Osteoblast (primary cell): ENCODE measurements around the gene CTAG1B. TPM values are rescaled to one million over a fixed set of nuclear protein-coding genes. Genes with fewer than 3 reads are reported as not detected.
"Not testable (repeated sequence)": the region's sequence is repeated elsewhere in the genome, so short reads cannot be mapped to it uniquely, and the experiment has no call there.

Source experiments
- DNase-seq: peaks from one replicate; pipeline ENCODE4 v3.0.0; 2011; ENCODE audit warnings: low spot score, mixed read lengths; ENCODE audit not compliant: insufficient read length; ENCODE audit errors: missing footprints
- H2AFZ ChIP-seq: 2 replicates; pipeline ENCODE4 v1.6.0; 2011; ENCODE audit warnings: mild to moderate bottlenecking, low read length
- H3K27ac ChIP-seq: 2 replicates; pipeline ENCODE4 v1.5.1; 2011; ENCODE audit warnings: mild to moderate bottlenecking, low read depth, low read length, moderate library complexity
- H3K27me3 ChIP-seq: 2 replicates; pipeline ENCODE4 v1.6.0; 2012; ENCODE audit warnings: mild to moderate bottlenecking, control low read depth, inconsistent platforms, low read length, moderate library complexity; ENCODE audit not compliant: insufficient read depth
- H3K36me3 ChIP-seq: 2 replicates; pipeline ENCODE4 v1.5.1; 2011; ENCODE audit warnings: mild to moderate bottlenecking, low read length, control low read depth, moderate library complexity; ENCODE audit not compliant: insufficient read depth
- H3K4me1 ChIP-seq: 2 replicates; pipeline ENCODE4 v1.5.1; 2011; ENCODE audit warnings: mild to moderate bottlenecking, low read length, control low read depth, moderate library complexity; ENCODE audit not compliant: insufficient read depth
- H3K4me2 ChIP-seq: 2 replicates; pipeline ENCODE4 v1.6.0; 2011; ENCODE audit warnings: mild to moderate bottlenecking, low read length; ENCODE audit not compliant: insufficient read depth
- H3K4me3 ChIP-seq: fragments of 200-600 bp; sonication (generic); 3 replicates; pipeline ENCODE4 v1.5.1; 2012; ENCODE audit warnings: mild to moderate bottlenecking, low read length, inconsistent platforms; ENCODE audit not compliant: insufficient read depth
- H3K79me2 ChIP-seq: 2 replicates; pipeline ENCODE4 v1.6.0; 2012; ENCODE audit warnings: mild to moderate bottlenecking, low read length, control low read depth, inconsistent platforms; ENCODE audit not compliant: insufficient read depth
- H3K9me3 ChIP-seq: 2 replicates; pipeline ENCODE4 v1.5.1; 2011; ENCODE audit warnings: low read depth, low read length, control low read depth
- H4K20me1 ChIP-seq: 2 replicates; pipeline ENCODE4 v1.6.0; 2012; ENCODE audit warnings: mild to moderate bottlenecking, low read length, control low read depth; ENCODE audit not compliant: insufficient read depth
- total RNA-seq: library from RNA; depleted of rRNA; stranded (reverse); fragments of >200 nt; gene quantifications from 2 replicates; pipeline ENCODE4 v1.2.3, GENCODE V29; 2012
- TF ChIP-seq, protein P1 (sequence below): IDR thresholded peaks from 2 replicates; pipeline ENCODE4 v1.5.1; 2011; ENCODE audit warnings: mild to moderate bottlenecking, low read depth, low read length, moderate library complexity; ENCODE audit errors: extremely low read depth

CTAG1B gene
- total RNA-seq, 1 donor, result not detected

DNA sequence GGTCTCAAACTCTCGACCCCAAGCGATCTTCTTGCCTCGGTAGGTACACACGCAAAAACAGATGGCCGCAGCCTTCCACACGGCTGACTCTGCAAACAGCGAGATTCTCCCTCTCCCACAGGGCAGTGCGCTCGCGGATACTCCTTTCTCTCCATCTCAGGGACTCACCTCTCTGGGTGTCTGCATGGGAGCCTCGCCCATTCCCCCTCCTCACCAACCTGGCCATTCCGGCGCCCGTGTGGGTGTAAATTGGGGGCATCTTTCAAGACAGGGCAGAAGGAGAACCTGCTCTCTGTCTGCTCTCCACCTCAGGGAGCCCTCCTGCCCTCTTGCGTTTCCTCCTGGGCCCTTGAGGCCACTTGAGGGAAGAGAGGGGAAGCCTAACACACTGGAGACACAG, 29.8 kb upstream of the CTAG1B start:
- no peaks in the 10 kb centered on the region for H3K36me3 ChIP-seq
- no peak overlapping the region for H3K27ac ChIP-seq
- no peaks in the 10 kb centered on the region for H4K20me1 ChIP-seq
- no peaks in the 10 kb centered on the region for H3K4me1 ChIP-seq
- no peak overlapping the region for H3K4me2 ChIP-seq
- peak; percentile 87 for DNase-seq
- H3K27me3 ChIP-seq, result no peaks in the 10 kb centered on the region
- H3K79me2 ChIP-seq, result no peaks in the 10 kb centered on the region
- no peak overlapping the region for H3K4me3 ChIP-seq
- H3K9me3 ChIP-seq, result no peaks in the 10 kb centered on the region
- TF ChIP-seq, protein P1, sequence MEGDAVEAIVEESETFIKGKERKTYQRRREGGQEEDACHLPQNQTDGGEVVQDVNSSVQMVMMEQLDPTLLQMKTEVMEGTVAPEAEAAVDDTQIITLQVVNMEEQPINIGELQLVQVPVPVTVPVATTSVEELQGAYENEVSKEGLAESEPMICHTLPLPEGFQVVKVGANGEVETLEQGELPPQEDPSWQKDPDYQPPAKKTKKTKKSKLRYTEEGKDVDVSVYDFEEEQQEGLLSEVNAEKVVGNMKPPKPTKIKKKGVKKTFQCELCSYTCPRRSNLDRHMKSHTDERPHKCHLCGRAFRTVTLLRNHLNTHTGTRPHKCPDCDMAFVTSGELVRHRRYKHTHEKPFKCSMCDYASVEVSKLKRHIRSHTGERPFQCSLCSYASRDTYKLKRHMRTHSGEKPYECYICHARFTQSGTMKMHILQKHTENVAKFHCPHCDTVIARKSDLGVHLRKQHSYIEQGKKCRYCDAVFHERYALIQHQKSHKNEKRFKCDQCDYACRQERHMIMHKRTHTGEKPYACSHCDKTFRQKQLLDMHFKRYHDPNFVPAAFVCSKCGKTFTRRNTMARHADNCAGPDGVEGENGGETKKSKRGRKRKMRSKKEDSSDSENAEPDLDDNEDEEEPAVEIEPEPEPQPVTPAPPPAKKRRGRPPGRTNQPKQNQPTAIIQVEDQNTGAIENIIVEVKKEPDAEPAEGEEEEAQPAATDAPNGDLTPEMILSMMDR, result no peak
- no peak overlapping the region for H2AFZ ChIP-seq

DNA sequence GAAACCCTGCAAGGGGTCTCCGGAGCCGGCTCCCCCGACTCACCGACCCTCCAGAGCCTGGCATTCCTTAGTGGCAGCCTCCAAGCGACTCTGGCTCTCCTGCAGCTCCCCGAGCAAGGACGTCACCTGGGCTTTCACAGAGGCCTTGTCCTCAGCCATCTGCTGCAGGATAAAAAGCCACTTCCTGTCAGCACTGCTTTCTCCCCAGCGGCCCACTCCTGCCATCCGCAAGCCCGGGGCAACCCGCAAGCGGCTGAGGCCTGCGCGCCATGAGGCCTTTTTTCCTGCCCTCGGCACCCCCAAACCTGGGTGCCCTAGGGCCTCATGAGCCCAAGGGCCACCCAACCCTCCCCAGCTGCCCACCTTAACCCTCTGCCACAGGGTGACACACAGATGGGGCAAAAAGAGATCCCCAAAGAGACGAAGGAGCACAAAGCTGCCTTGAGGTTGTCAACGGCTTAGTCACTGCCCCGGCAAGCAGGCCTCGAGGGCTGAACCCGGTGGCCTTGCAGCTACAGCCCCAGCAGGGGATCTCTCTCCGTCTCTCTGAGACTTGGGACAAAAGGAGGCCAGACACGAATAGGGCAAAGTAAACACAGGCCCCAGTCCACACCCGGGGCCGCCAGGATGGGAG, 26.8 kb upstream of the CTAG1B start:
- not testable (repeated sequence) for H3K9me3 ChIP-seq, H3K36me3 ChIP-seq, H3K27ac ChIP-seq, H2AFZ ChIP-seq, DNase-seq, H3K4me2 ChIP-seq, H3K4me3 ChIP-seq, H3K27me3 ChIP-seq, H4K20me1 ChIP-seq, H3K4me1 ChIP-seq, H3K79me2 ChIP-seq

DNA sequence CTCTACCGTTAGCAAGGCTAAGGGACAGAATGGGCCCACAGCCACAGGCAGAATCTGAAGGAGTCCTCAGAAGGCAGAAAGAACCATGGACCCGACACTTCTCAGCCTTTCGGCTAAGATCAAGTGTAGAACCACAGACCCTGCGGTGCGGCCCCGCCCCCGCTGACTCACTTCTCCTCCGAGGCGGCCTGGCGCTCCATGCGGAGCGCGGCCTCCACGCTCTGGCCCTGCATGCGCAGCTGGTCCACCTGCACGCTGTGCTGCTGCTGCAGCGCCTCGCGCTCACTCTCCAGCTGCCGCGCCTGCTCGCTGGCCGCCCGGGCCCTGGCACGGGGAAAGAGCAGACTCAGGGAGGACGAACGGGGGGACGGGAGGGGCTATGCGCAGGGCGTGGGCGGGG, 24.6 kb upstream of the CTAG1B start:
- not testable (repeated sequence) for H3K4me1 ChIP-seq, H3K4me3 ChIP-seq, H3K27me3 ChIP-seq, H3K4me2 ChIP-seq, H3K79me2 ChIP-seq, H2AFZ ChIP-seq, H3K27ac ChIP-seq, H4K20me1 ChIP-seq, H3K36me3 ChIP-seq, DNase-seq, H3K9me3 ChIP-seq

DNA sequence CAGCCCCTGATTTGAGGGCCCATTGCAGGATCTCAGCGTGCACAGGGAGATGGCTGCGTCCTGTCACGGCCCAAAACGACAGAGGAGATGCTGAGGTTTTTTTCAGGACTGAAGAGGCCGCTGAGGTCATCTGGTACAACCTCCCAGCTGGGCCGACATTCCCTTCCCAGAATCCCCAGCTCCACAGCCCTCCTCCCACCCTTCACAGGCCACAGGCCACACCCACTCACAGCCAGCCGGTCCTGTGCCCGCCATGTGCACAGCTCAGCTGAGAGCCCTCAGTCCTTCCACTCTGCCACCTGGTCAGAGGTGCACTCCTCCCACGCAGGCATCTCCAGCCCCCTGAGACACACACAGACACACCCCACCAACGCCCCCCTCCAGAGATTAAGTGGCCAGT, 22.7 kb upstream of the CTAG1B start:
- not testable (repeated sequence) for H3K36me3 ChIP-seq, H4K20me1 ChIP-seq, DNase-seq, H3K4me1 ChIP-seq, H2AFZ ChIP-seq, H3K27ac ChIP-seq, H3K79me2 ChIP-seq, H3K4me3 ChIP-seq, H3K27me3 ChIP-seq, H3K4me2 ChIP-seq, H3K9me3 ChIP-seq

DNA sequence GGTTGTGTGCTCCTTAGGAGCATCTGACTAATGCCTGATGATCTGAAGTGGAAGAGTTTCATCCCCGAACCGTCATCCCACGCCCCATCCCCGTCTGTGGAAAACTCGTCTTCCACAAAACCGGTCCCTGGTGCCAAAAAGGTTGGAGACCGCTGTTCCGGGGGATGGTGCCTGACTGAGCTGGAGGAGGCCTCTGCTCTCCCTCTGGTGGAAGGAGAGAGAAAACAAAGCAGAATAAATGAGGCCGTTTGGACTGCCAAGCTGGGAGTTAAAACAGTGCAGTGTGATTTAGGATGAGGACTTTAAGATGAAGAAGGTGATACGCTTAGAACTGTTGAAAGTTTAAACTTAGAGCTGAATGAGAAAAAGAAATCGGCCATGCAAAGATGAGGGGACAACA, 14.6 kb upstream of the CTAG1B start:
- DNase-seq, H3K27me3 ChIP-seq, H3K79me2 ChIP-seq, H3K4me2 ChIP-seq, H3K4me1 ChIP-seq, H4K20me1 ChIP-seq, H3K9me3 ChIP-seq, H3K36me3 ChIP-seq, H3K27ac ChIP-seq, H3K4me3 ChIP-seq, H2AFZ ChIP-seq: not testable (repeated sequence)

DNA sequence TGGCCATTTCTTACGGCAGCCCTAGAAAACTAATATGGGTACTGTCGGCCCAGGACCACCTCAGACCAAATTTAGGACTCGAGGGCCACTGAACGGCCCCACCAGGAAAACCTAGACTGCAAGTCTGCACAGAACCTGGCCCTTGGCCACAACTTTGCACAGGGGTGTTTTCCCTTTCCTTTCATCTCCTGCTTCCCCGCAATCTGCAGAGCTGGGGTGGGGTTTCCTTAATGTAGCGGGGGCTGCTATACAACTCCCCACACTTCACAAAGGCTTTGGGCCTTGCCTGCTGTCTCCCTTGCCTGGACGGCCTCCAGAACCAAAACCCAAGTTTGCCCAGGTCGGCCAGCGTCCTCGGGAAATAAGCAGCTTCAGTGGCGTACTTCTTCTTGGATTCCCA, 11.9 kb upstream of the CTAG1B start:
- DNase-seq, H3K4me3 ChIP-seq, H3K4me2 ChIP-seq, H4K20me1 ChIP-seq, H3K27ac ChIP-seq, H2AFZ ChIP-seq, H3K36me3 ChIP-seq, H3K27me3 ChIP-seq, H3K9me3 ChIP-seq, H3K4me1 ChIP-seq, H3K79me2 ChIP-seq: not testable (repeated sequence)

DNA sequence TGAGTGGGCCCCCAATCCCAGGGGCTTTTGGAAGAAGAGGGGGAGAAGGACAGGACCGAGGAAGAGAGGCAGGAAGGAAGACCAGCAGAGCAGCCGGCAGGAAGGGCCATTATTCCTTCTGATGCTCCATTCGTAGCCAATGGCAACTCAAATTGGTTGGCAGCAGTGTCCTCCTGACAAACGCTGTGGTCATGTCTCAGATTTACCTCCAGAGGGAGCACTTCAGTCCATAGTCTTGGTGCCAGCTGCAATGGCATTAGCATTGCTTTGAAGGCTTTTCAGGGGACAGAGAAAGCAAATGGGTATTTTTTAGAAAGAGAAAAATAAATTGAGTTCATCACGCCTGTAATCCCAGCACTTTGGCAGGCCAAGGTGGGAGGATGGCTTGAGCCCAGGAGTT, 9.9 kb upstream of the CTAG1B start:
- H4K20me1 ChIP-seq, H3K36me3 ChIP-seq: not testable (repeated sequence)

DNA sequence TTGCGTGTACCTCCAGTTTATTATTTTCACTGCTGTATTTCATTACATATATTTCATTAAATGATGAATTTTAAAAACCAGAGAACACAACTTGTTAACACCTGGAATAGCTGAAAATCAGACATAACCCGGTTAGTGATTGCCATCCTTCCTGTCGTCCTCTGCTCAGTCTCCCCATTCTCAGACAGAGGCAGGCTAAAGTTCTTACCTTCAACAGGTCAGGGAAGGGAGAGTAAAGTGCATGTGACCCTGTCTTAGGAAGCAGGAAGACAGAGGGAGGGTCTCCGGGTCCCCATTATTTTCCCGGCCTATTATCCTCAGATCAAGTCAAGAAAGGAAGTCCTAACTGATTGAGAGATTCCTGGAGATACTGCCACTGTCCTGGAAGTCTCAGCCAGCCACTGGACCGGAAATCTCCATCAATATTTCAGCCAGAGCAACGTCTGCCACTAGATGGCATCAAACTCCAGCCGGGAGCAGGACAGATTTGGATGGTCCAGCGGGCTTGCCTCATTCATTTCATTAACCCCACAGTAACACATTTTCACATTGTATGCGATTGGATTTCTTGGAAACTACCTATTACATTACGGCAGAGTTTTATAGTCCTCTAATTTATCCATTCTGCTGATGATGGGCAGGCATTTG, 1.8 kb upstream of the CTAG1B start:
- not testable (repeated sequence) for H3K27ac ChIP-seq, DNase-seq, H3K4me2 ChIP-seq

More for the DNA sequence above, 9.9 kb upstream of the CTAG1B start:
- H3K4me2 ChIP-seq, H3K79me2 ChIP-seq, H3K4me1 ChIP-seq, H3K27me3 ChIP-seq, H3K4me3 ChIP-seq, DNase-seq, H3K9me3 ChIP-seq, H3K27ac ChIP-seq, H2AFZ ChIP-seq: not testable (repeated sequence)

More for the DNA sequence above, 1.8 kb upstream of the CTAG1B start:
- not testable (repeated sequence) for H3K4me3 ChIP-seq, H3K4me1 ChIP-seq, H4K20me1 ChIP-seq, H3K79me2 ChIP-seq, H3K9me3 ChIP-seq, H3K36me3 ChIP-seq, H3K27me3 ChIP-seq, H2AFZ ChIP-seq
